ENCODE results near the gene ZIC4. TPM values are rescaled to one million over a fixed set of nuclear protein-coding genes. Genes with fewer than 3 reads are reported as not detected.

The ZIC4 gene
- total RNA-seq, 1 donor from 2014 or later, result 40.2 TPM

DNA sequence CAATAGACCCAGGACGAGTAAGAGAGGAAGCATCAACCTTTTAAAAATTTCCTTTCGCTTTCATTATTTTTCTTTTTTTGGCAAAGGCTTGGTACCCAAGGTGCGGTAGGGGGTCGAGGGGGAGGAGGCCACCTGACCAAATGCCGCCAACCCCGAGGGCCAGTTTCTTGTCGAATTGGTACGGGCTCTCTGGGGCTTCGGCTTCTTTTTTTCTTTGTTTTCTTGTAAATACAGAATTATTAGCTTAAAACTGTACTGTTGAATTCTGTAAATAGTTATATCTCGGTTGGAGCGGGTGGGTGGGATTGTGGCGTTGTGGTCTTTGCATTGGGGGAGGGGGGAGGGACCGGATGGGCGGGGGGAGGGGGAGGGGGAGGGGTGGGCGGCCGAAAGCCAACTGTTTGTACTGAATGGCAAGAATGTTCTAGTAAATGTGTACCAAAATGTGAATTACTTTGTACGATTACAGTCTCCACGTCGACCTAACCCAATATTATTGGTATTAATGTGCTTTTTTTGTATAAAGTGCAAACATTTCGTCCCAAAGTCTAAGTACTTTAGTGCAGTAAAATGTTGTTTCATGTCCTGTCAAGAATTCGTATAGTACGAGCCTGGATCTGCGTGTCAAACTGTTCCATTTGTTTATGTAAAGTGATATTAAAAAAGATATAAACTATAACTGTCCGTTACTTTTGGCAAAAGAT lies 7.5 kb upstream of the ZIC4 start:
- Mint-ChIP-seq H3K4me1 (ENCODE audit: unreplicated experiment) (peaks cover 5% of the 10 kb centered on the region), H3K4me3 (peak overlapping the region; percentile 87), H3K27ac (peak overlapping the region; percentile 83), H3K27me3 (peaks cover 92% of the 10 kb centered on the region), H3K36me3 (peaks cover 35% of the 10 kb centered on the region), H3K9me3 (no peaks in the 10 kb centered on the region)
- DNase-seq (ENCODE audit: extremely low spot score, unreplicated experiment), result no peak
- TF ChIP-seq, protein P1, sequence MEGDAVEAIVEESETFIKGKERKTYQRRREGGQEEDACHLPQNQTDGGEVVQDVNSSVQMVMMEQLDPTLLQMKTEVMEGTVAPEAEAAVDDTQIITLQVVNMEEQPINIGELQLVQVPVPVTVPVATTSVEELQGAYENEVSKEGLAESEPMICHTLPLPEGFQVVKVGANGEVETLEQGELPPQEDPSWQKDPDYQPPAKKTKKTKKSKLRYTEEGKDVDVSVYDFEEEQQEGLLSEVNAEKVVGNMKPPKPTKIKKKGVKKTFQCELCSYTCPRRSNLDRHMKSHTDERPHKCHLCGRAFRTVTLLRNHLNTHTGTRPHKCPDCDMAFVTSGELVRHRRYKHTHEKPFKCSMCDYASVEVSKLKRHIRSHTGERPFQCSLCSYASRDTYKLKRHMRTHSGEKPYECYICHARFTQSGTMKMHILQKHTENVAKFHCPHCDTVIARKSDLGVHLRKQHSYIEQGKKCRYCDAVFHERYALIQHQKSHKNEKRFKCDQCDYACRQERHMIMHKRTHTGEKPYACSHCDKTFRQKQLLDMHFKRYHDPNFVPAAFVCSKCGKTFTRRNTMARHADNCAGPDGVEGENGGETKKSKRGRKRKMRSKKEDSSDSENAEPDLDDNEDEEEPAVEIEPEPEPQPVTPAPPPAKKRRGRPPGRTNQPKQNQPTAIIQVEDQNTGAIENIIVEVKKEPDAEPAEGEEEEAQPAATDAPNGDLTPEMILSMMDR (conservative IDR thresholded peaks at IDR 0.05), result no peak

DNA sequence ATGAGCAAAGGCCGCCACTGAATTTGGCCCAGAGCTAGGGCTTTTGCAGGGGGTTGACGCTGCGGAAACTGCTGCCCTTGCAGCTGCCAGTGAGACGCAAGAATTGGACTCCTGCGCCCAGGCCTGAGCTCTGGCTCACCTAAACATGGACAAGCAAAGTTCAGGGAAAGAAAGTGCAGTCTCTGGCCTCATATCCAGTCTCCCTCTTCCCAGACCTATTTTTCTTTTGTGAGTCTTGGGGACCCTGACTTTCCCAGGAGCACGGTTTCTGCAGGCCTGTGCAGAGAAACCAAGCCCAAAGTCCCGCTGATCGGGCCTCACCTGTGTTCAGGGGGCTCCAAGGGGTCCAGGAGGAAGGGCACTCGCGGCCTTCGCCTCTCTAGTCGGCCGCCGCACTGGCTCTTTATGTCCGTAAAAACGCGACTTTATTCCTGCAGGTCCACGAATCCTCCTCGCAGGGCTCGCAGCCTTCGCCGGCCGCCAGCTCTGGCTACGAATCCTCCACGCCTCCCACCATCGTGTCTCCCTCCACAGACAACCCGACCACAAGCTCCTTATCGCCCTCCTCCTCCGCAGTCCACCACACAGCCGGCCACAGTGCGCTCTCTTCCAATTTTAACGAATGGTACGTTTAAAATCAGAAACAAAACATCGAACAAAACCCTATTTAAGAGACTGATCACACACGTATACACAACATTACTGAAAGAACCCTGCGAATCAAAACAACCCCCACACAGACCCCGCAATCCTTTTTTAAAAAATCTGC lies 6.8 kb upstream of the ZIC4 start:
- H3K4me1 Mint-ChIP-seq (ENCODE audit: unreplicated experiment), result peaks cover 8% of the 10 kb centered on the region
- TF ChIP-seq, protein P1 (conservative IDR thresholded peaks at IDR 0.05), result no peak
- peak overlapping the region; percentile 83 for H3K27ac Mint-ChIP-seq
- peak overlapping the region; percentile 87 for H3K4me3 Mint-ChIP-seq
- no peak for DNase-seq (ENCODE audit: extremely low spot score, unreplicated experiment)
- peaks cover 35% of the 10 kb centered on the region for H3K36me3 Mint-ChIP-seq
- H3K27me3 Mint-ChIP-seq, result peaks cover 92% of the 10 kb centered on the region
- H3K9me3 Mint-ChIP-seq, result no peaks in the 10 kb centered on the region

DNA sequence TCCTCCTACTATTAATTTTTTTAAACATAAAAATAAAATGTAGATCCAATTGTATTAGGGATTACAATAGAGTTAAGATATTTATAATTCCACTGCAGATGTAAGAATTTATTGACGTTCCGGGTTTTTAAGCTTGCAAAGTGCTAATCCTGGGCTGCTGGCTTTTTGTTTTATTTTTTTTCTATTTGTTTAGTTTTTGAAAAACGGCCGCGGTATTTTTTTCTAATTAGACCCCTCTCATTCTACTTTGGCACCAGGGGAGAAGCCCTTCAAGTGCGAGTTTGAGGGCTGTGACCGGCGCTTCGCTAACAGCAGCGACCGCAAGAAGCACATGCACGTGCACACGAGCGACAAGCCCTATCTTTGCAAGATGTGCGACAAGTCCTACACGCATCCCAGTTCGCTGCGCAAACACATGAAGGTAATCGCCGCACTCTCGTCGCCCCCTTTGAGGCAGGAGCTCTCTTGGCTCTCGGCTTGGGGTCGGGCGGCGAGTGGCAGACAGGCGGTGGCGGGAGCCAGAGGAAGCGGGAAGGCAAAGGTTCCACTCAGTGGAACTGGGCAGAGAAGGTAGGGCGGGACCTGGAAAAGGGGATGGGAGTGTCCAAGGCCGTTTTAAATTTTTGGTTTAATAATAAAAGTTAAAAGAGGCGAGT lies 6.0 kb upstream of the ZIC4 start:
- H3K36me3 Mint-ChIP-seq, result peaks cover 35% of the 10 kb centered on the region
- peak overlapping the region; percentile 58 for H3K27ac Mint-ChIP-seq
- H3K4me3 Mint-ChIP-seq, result peak overlapping the region; percentile 87
- TF ChIP-seq, protein P1 (conservative IDR thresholded peaks at IDR 0.05), result no peak
- H3K9me3 Mint-ChIP-seq, result no peaks in the 10 kb centered on the region
- no peak for DNase-seq (ENCODE audit: extremely low spot score, unreplicated experiment)
- H3K4me1 Mint-ChIP-seq (ENCODE audit: unreplicated experiment), result peaks cover 13% of the 10 kb centered on the region
- H3K27me3 Mint-ChIP-seq, result peaks cover 92% of the 10 kb centered on the region

DNA sequence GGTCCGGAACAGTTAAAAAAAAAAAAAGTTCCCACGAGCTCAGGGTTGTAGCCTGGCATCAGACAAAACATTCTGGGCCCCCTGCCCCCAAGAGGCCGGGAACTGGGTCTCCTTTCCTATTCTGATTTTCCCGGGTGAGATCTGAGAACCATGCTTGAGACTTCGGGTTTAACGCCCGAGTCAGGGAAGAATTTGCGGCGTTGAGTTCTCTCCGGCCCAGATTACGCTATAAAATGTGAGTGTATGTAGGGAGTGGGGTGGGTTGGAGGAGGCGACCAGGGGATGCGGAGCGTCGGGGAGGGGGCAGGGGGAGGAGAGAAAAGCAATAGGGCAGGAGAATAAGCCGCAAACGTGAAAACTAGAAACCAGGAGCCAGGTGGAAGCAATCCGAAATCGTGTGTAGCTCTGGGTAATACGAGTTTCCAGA lies 5.5 kb upstream of the ZIC4 start:
- DNase-seq (ENCODE audit: extremely low spot score, unreplicated experiment), result no peak
- peaks cover 13% of the 10 kb centered on the region for H3K4me1 Mint-ChIP-seq (ENCODE audit: unreplicated experiment)
- H3K4me3 Mint-ChIP-seq, result peak overlapping the region; percentile 87
- H3K36me3 Mint-ChIP-seq, result peaks cover 35% of the 10 kb centered on the region
- peak overlapping the region; percentile 58 for H3K27ac Mint-ChIP-seq
- no peaks in the 10 kb centered on the region for H3K9me3 Mint-ChIP-seq
- H3K27me3 Mint-ChIP-seq, result peaks cover 92% of the 10 kb centered on the region
- TF ChIP-seq, protein P1 (conservative IDR thresholded peaks at IDR 0.05), result no peak

DNA sequence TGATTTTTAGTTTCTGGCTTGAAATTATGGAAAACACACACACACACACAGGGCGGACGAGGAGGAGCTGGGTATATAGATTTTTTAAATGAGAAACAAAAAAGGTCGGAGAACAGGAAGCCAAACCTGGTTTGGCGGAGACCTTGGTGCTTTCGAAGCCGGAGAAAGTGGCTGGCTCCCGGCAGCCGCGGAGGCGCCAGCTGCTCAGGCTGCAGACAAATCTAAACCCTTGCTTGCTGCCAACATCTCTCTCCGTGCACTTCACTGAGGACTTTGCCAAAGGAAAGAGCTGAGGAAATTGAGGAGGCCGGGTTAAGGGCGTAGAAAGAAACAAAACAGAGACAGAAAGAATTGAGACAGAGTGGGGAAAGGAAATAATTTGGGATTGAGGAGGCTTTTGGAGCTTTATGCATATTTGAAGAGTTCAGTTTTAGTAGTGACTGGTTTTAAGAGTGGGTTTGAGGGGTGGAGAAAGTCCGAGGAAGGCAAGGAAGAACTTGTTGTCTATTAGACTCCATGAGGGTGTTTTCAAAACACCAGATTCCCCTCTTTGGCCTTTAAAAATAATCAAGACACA lies 5.0 kb upstream of the ZIC4 start:
- peaks cover 92% of the 10 kb centered on the region for H3K27me3 Mint-ChIP-seq
- peaks cover 17% of the 10 kb centered on the region for H3K4me1 Mint-ChIP-seq (ENCODE audit: unreplicated experiment)
- TF ChIP-seq, protein P1 (conservative IDR thresholded peaks at IDR 0.05), result no peak
- no peak for DNase-seq (ENCODE audit: extremely low spot score, unreplicated experiment)
- H3K9me3 Mint-ChIP-seq, result no peaks in the 10 kb centered on the region
- peaks cover 35% of the 10 kb centered on the region for H3K36me3 Mint-ChIP-seq
- peak overlapping the region; percentile 87 for H3K4me3 Mint-ChIP-seq
- peak overlapping the region; percentile 58 for H3K27ac Mint-ChIP-seq
